ENCODE data around the gene CSKMT. TPM values are rescaled to one million over a fixed set of nuclear protein-coding genes. Genes with fewer than 3 reads are reported as not detected.

CSKMT gene
- total and polyA plus RNA-seq, 8 donors, result 4.0 to 25.4 (median 7.7) TPM

GRCh38 chr11:62666259-62666926 lies 1.3 kb downstream of the CSKMT start:
- H3K27ac ChIP-seq, result peak overlapping the region; percentile 51 to 84 (median 80)
- no peak for TF ChIP-seq CTCF (IDR thresholded peaks at IDR 0.05)
- H3K4me3 ChIP-seq, result peak overlapping the region; percentile 48 to 79 (median 72)
- DNase-seq, result peak in 1 of 6 donors; percentile 40
- H3K9me3 ChIP-seq, result no peaks in the 10 kb centered on the region
- no peak for FAIRE-seq
- H3K27me3 ChIP-seq, result no peaks in the 10 kb centered on the region
- 32 to 50% methylated on average over 16 of the region's 16 CpGs for WGBS, 2 donors
- intact Hi-C loops (cut with DNase I), result no loop called here
- no peaks in the 10 kb centered on the region for H3K36me3 ChIP-seq
- peaks cover 0 to 40% (median 18%) of the 10 kb centered on the region in 3 donors for H3K4me1 ChIP-seq
- ATAC-seq, result no peak

DNA sequence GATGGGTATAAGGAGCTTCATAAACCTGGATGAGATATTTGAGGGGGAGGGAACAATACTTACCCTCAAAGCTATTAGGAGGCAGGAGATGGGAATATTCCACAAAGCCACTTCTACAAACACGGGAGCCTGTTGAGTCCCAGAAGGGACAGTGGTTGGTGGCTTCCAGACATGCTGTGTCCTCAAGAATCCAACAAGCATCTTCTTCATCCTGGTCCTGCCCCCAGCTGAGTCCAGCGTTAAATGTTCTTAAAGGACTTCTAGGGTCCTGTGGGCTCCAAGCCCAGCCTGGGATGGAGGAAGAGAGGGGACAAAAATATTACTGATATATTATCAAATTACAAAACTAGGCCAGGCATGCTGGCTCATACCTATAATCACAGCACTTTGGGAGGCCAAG lies 2.3 kb downstream of the CSKMT start:
- no peak for ATAC-seq

GRCh38 chr11:62669420-62670161 lies 4.5 kb downstream of the CSKMT start:
- FAIRE-seq, result no peak
- Histone ChIP-seq H3K4me3 (no peak overlapping the region), H3K27me3 (no peaks in the 10 kb centered on the region), H3K4me1 (peaks cover 11 to 45% (median 30%) of the 10 kb centered on the region in 3 donors), H3K9me3 (no peaks in the 10 kb centered on the region), H3K36me3 (no peaks in the 10 kb centered on the region), H3K27ac (peak overlapping the region in 3 of 4 donors; percentile 10 to 86 (median 29))
- WGBS, 2 donors, result 34 to 46% methylated on average over 4 of the region's 4 CpGs
- TF ChIP-seq CTCF (IDR thresholded peaks at IDR 0.05), result no peak
- ATAC-seq, result peak; percentile 24 to 50 (median 38)
- intact Hi-C loops (cut with DNase I), result no loop called here
- peak in 5 of 6 donors; percentile 69 to 81 (median 71) for DNase-seq

More for the DNA sequence above, 2.3 kb downstream of the CSKMT start:
- Histone ChIP-seq H3K4me3 (no peak overlapping the region), H3K27me3 (no peaks in the 10 kb centered on the region), H3K36me3 (no peaks in the 10 kb centered on the region), H3K9me3 (no peaks in the 10 kb centered on the region), H3K4me1 (peaks cover 0 to 41% (median 18%) of the 10 kb centered on the region in 3 donors), H3K27ac (no peak overlapping the region)
- intact Hi-C loops (cut with DNase I), result no loop called here
- no peak for TF ChIP-seq CTCF (IDR thresholded peaks at IDR 0.05)
- FAIRE-seq (no peak), DNase-seq (no peak)
- 65 to 75% methylated on average over 2 of the region's 2 CpGs for WGBS, 2 donors

DNA sequence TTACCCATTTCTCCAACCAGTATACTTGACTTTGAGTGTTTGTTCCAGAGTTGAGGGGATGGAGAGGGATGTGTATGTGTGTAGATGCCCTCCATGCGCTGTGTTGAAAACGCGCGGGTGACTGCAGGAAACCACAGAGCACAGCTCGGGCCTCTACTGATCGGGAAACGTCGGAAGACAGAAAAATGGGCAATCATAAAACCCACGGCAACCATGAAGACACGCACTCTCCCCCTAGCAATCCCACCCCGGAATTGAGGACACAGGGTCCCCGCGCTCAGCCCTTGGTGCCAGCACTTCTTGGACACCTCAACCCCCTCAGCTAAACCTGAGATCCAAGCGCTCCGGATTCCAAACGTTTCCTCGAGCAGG lies 6.1 kb downstream of the CSKMT start:
- ATAC-seq (peak; percentile 11 to 39 (median 26)), DNase-seq (peak in 1 of 6 donors; percentile 10), FAIRE-seq (no peak)
- 0% methylated on average over 17 of the region's 17 CpGs for whole genome bisulfite sequencing, 2 donors
- Histone ChIP-seq H3K27ac (peak overlapping the region; percentile 52 to 91 (median 83)), H3K4me3 (peak overlapping the region; percentile 72 to 95 (median 86)), H3K9me3 (no peaks in the 10 kb centered on the region), H3K27me3 (no peaks in the 10 kb centered on the region), H3K4me1 (peaks cover 11 to 43% (median 30%) of the 10 kb centered on the region in 3 donors), H3K36me3 (no peaks in the 10 kb centered on the region)
- TF ChIP-seq CTCF (IDR thresholded peaks at IDR 0.05), result no peak
- intact Hi-C loops (cut with DNase I), result no loop called here

All from pancreas (tissue), 10 donors.